Measurements from ENCODE around the gene MACF1.
"Not testable (repeated sequence)": the region's sequence is repeated elsewhere in the genome, so short reads cannot be mapped to it uniquely, and the experiment has no call there.

MACF1 gene

GRCh38 chr1:39524591-39525365 lies 320.3 kb downstream of the MACF1 start:
- DNase-seq = no peak

DNA sequence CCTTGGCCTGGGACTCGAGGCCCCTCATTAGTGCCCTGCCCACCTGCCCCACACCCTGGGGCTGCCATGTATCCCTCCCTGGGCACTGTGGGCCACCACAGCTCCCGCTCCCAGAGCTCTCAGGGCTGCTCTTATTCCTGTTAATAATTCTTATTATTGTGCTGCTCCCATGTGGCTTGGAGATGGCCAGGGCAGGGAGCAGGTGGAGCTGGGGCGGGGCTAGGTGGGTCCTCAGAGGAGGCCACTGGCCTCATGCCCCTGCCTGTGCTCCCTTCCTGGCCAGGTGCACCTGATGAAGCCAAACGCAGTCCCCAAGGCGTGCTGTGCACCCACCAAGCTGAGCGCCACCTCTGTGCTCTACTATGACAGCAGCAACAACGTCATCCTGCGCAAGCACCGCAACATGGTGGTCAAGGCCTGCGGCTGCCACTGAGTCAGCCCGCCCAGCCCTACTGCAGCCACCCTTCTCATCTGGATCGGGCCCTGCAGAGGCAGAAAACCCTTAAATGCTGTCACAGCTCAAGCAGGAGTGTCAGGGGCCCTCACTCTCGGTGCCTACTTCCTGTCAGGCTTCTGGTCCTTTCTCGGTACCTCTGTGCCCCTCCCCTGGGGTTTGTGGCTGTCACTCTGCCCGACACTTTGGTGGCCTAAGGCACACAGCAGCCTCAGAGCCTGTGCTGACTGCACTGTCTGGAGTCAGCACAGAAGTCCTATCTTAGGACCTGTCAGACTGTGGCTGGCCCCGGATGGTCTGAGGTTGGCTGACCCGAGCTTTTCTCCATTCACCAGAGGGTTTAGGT lies 321.1 kb downstream of the MACF1 start:
- DNase-seq = no peak

DNA sequence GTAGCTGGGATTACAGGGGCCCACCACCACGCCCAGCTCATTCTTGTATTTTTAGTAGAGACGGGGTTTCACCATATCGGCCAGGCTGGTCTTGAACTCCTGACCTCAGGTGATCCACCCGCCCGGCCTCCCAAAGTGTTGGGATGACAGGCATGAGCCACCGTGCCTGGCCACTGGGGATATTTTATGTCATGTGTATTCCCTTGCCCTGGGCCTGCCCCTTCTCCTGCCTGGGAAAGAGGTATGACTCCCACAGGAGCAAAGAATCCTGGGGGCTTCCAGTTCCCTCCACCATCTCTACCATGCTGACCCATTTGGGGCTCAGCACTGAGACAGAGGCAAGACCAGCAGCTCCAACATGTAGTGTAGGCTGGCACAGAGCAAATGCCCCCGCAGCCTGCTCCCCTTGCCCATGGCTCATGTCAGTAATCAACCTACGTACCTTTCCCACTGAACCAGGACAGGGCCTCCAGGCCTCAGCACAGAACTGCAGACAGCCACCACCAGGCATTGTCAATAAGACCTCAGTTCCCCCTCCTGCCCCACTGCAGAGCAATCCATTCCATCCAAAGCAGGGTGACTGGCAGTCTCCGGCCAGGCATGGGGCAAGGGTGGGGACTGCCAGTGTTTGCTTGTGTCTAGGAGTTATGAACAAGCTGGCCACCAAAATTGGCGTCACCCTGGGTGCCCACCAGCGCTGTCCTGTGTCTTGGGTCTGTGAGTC lies 322.1 kb downstream of the MACF1 start:
- no peak for DNase-seq

- DNase-seq = not testable (repeated sequence)
Measured at GRCh38 chr1:39527190-39527579, 322.7 kb downstream of the MACF1 start.

- no peak for DNase-seq
Measured at GRCh38 chr1:39528082-39528481, 323.6 kb downstream of the MACF1 start.

DNA sequence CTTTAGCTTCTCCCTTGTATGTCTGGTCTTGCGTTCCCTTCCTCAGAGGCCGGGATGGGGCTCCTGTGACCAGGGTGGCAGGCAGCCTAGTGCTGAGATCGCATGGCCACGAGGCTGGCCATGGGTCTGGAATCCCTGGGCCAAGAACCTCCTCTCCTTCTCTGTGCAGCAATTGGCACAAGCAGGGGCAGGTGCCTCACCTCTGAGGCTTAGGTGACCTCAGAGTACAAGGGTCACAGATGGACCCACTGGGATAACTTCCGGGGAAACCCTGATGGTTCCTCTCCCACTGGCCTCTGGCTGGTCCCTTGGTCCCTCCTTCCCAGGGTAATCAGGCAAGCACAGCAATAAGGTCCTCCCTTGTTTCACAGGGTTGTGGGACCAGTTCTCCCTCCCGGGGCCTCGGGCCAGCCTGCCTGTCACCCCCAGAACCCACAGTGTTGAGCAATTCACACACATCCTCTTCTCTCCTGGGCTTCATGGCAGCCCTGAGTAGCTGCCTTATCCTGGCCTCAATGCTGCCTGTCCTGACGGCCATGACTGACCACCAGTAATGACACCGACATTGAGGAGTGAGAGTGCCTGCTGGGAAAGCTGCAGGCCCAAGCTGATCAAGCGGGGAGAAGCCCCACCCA lies 325.5 kb downstream of the MACF1 start:
- DNase-seq = no peak

DNA sequence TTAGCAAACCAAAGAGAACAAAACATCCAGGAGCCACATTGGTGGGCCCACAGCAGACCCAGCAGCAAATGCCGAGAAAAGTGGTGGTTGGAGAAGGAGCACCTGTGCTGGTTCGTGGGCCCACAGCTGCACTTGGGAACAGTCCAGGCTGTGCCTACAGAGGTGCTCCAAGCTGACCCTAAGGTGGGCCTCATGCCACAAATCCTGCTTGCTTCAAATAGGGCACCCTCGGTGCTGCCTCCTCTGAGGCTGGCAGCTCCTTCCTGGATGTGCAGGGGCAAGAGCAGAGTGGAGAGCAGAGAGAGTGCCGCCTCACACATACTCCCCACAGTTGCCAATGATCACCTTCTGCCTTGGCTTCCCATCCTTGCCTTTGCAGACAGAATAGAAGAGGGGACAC lies 327.0 kb downstream of the MACF1 start:
- DNase-seq = no peak

DNA sequence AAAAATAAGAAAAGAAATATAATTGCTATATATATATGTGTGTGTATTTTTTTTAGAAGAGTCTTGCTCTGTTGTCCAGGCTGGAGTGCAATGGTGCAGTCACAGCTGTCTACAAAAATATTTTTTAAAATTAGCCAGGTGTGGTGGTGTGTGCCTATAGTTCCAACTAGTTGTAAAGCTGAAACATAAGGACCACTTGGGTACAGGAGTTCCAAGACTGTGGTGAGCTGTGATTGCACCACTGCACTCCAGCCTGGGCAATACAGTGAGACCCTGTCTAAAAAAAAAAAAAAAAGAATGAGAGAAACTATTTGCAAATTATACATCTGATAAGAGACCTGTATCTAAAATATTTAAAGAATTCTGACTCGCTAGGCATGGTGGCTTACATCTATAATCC lies 328.9 kb downstream of the MACF1 start:
- no peak for DNase-seq

Data from activated naive CD4-positive, alpha-beta T cell treated with anti-CD3 and anti-CD28 coated beads, Interleukin-2, amount 50 U/mL, for 16 hours (primary cell).